WTC11 (cell line): ENCODE data around the gene ARMC8. TPM values are rescaled to one million over a fixed set of nuclear protein-coding genes. Genes with fewer than 3 reads are reported as not detected.

Source experiments
- ATAC-seq: fragments of 200-7000 bp; cut with Tn5 transposase; 2 replicates; pipeline ENCODE4 v1.10.0; 2021; ENCODE audit warnings: mild to moderate bottlenecking, moderate library complexity
- CTCF ChIA-PET: fragments of 300-600 bp; sonication (Branson Sonifier 250); formaldehyde crosslinking; loops from one replicate; lab custom pipeline; 2021; ENCODE audit warnings: antibody characterized with exemption; lab: Charles Lee
- POLR2A ChIA-PET: fragments of 350-600 bp; sonication (Branson Sonifier 250); formaldehyde crosslinking; loops from one replicate; lab custom pipeline; 2021; ENCODE audit warnings: antibody characterized with exemption; lab: Charles Lee
- DNase-seq: peaks from one replicate; pipeline ENCODE4 v3.0.0; 2021; ENCODE audit warnings: low spot score
- H3K27ac Mint-ChIP-seq: 2 replicates; pipeline ENCODE4 v1.8.0; 2021; ENCODE audit warnings: mixed read lengths
- H3K27me3 Mint-ChIP-seq: 2 replicates; pipeline ENCODE4 v1.8.0; 2021; ENCODE audit warnings: low read depth, mild to moderate bottlenecking, moderate library complexity, mixed read lengths
- H3K36me3 Mint-ChIP-seq: 2 replicates; pipeline ENCODE4 v1.8.0; 2021; ENCODE audit warnings: mixed read lengths
- H3K4me1 Mint-ChIP-seq: 2 replicates; pipeline ENCODE4 v1.8.0; 2022; ENCODE audit warnings: mixed read lengths
- H3K4me3 Mint-ChIP-seq: 2 replicates; pipeline ENCODE4 v1.8.0; 2021; ENCODE audit warnings: mild to moderate bottlenecking, moderate library complexity, mixed read lengths
- H3K9me3 Mint-ChIP-seq: 2 replicates; pipeline ENCODE4 v1.8.0; 2021; ENCODE audit warnings: mixed read lengths
- CREB1 ChIP-seq: sonication (generic); formaldehyde crosslinking; IDR thresholded peaks from 2 replicates; pipeline ENCODE4 v1.8.0; 2023; ENCODE audit warnings: mild to moderate bottlenecking, missing genetic modification reagents
- FOXK1 ChIP-seq: sonication (generic); formaldehyde crosslinking; IDR thresholded peaks from 2 replicates; pipeline ENCODE4 v1.8.0; 2022; ENCODE audit warnings: mild to moderate bottlenecking, moderate library complexity, missing genetic modification reagents
- FOXP1 ChIP-seq: sonication (generic); formaldehyde crosslinking; IDR thresholded peaks from 2 replicates; pipeline ENCODE4 v1.8.0; 2022; ENCODE audit warnings: missing genetic modification reagents, mild to moderate bottlenecking, moderate library complexity, borderline replicate concordance
- JAZF1 ChIP-seq: fragments of 250-450 bp; sonication (Bioruptor Pico); IDR thresholded peaks from 2 replicates; pipeline ENCODE4 v1.9.0; 2021; ENCODE audit warnings: moderate library complexity, mild to moderate bottlenecking, inconsistent platforms
- KAT7 ChIP-seq: sonication (generic); formaldehyde crosslinking; IDR thresholded peaks from 2 replicates; pipeline ENCODE4 v1.8.1; 2023; ENCODE audit warnings: missing genetic modification reagents, mild to moderate bottlenecking, borderline replicate concordance
- MXD4 ChIP-seq: fragments of 250-450 bp; sonication (Bioruptor Pico); IDR thresholded peaks from 2 replicates; pipeline ENCODE4 v1.8.0; 2021; ENCODE audit warnings: mild to moderate bottlenecking, moderate library complexity, borderline replicate concordance
- NFATC4 ChIP-seq: fragments of 250-450 bp; sonication (Bioruptor Pico); IDR thresholded peaks from 2 replicates; pipeline ENCODE4 v1.9.0; 2021; ENCODE audit warnings: mild to moderate bottlenecking
- OVOL2 ChIP-seq: fragments of 250-450 bp; sonication (Bioruptor Pico); IDR thresholded peaks from 2 replicates; pipeline ENCODE4 v1.9.0; 2021; ENCODE audit warnings: mild to moderate bottlenecking, borderline replicate concordance
- PRRX2 ChIP-seq: fragments of 250-450 bp; sonication (Bioruptor Pico); IDR thresholded peaks from 2 replicates; pipeline ENCODE4 v1.8.0; 2021; ENCODE audit warnings: mild to moderate bottlenecking
- ZNF121 ChIP-seq: sonication (generic); formaldehyde crosslinking; IDR thresholded peaks from 2 replicates; pipeline ENCODE4 v1.8.0; 2023; ENCODE audit warnings: missing genetic modification reagents
- ZNF416 ChIP-seq: fragments of 250-450 bp; sonication (Bioruptor Pico); IDR thresholded peaks from 2 replicates; pipeline ENCODE4 v1.9.0; 2021; ENCODE audit warnings: mild to moderate bottlenecking, inconsistent platforms
- total RNA-seq: library from RNA; stranded (reverse); gene quantifications from 3 replicates; pipeline ENCODE4 v1.2.3, GENCODE V29; 2021
- TF ChIP-seq, protein P1 (sequence below): sonication (generic); formaldehyde crosslinking; IDR thresholded peaks from 2 replicates; pipeline ENCODE4 v1.8.1; 2022; ENCODE audit warnings: mild to moderate bottlenecking, missing genetic modification reagents, moderate library complexity, borderline replicate concordance
- TF ChIP-seq, protein P2 (sequence below): sonication (generic); formaldehyde crosslinking; IDR thresholded peaks from 2 replicates; pipeline ENCODE4 v1.8.1; 2022; ENCODE audit warnings: mild to moderate bottlenecking, moderate library complexity, missing genetic modification reagents
- TF ChIP-seq, protein P3 (sequence below): sonication (generic); formaldehyde crosslinking; IDR thresholded peaks from 2 replicates; pipeline ENCODE4 v1.8.1; 2022; ENCODE audit warnings: low read depth, mild to moderate bottlenecking, moderate library complexity, missing genetic modification reagents, borderline replicate concordance
- TF ChIP-seq, protein P4 (sequence below): sonication (generic); formaldehyde crosslinking; IDR thresholded peaks from 2 replicates; pipeline ENCODE4 v1.8.1; 2022; ENCODE audit warnings: missing genetic modification reagents, borderline replicate concordance
- TF ChIP-seq, protein P5 (sequence below): sonication (generic); formaldehyde crosslinking; IDR thresholded peaks from 2 replicates; pipeline ENCODE4 v1.8.0; 2022; ENCODE audit warnings: missing genetic modification reagents
- TF ChIP-seq, protein P6 (sequence below): sonication (generic); formaldehyde crosslinking; IDR thresholded peaks from 2 replicates; pipeline ENCODE4 v1.8.0; 2023; ENCODE audit warnings: missing genetic modification reagents, mild to moderate bottlenecking, borderline replicate concordance
- TF ChIP-seq, protein P7 (sequence below): fragments of 200-600 bp; IDR thresholded peaks from 2 replicates; pipeline ENCODE4 v1.8.0; 2022; ENCODE audit warnings: antibody characterized with exemption
- TF ChIP-seq, protein P8 (sequence below): sonication (generic); formaldehyde crosslinking; IDR thresholded peaks from 2 replicates; pipeline ENCODE4 v1.8.0; 2022; ENCODE audit warnings: mild to moderate bottlenecking, missing genetic modification reagents
- TF ChIP-seq, protein P9 (sequence below): sonication (generic); formaldehyde crosslinking; conservative IDR thresholded peaks from 2 replicates; pipeline ENCODE4 v1.8.1; 2023; ENCODE audit warnings: mild to moderate bottlenecking, low read depth, missing genetic modification reagents, moderate library complexity

Gene ARMC8
- total RNA-seq, 1 experiment from 2014 or later: 44.9 TPM

DNA sequence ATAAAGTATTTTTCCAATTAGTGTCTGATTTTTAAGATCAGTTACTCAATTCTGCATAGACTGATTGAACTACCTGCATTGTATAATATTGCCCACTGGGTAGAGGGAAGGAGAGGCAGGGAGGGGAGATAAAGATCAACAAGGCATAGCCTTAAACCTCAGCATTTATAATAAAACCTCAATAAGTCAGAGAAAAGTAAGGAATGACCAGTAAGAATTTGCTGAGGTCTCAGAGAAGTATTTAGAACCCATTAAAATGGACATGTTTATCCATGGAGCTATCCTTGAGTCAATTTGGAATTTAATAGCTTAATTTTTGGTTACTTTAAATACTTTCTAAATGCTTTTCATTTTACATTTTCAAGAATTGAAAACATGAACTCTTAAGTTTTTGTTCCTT is 62.5 kb downstream of the ARMC8 start:
- H3K27ac Mint-ChIP-seq: no peak overlapping the region

More for the DNA sequence above, 62.5 kb downstream of the ARMC8 start:
- H3K27me3 Mint-ChIP-seq: no peaks in the 10 kb centered on the region
- CTCF ChIA-PET: no interaction called here
- TF ChIP-seq, protein P1, sequence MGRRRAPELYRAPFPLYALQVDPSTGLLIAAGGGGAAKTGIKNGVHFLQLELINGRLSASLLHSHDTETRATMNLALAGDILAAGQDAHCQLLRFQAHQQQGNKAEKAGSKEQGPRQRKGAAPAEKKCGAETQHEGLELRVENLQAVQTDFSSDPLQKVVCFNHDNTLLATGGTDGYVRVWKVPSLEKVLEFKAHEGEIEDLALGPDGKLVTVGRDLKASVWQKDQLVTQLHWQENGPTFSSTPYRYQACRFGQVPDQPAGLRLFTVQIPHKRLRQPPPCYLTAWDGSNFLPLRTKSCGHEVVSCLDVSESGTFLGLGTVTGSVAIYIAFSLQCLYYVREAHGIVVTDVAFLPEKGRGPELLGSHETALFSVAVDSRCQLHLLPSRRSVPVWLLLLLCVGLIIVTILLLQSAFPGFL (CRISPR knock-in tag): no peak
- TF ChIP-seq KAT7 (no peak), FOXK1 (CRISPR knock-in tag) (no peak), ZNF416 (CRISPR knock-in tag) (no peak), PRRX2 (CRISPR knock-in tag) (no peak), MXD4 (CRISPR knock-in tag) (no peak), FOXP1 (no peak), OVOL2 (CRISPR knock-in tag) (no peak), NFATC4 (CRISPR knock-in tag) (no peak), CREB1 (CRISPR knock-in tag) (no peak), ZNF121 (CRISPR knock-in tag) (no peak), JAZF1 (CRISPR knock-in tag) (no peak)
- TF ChIP-seq, protein P2, sequence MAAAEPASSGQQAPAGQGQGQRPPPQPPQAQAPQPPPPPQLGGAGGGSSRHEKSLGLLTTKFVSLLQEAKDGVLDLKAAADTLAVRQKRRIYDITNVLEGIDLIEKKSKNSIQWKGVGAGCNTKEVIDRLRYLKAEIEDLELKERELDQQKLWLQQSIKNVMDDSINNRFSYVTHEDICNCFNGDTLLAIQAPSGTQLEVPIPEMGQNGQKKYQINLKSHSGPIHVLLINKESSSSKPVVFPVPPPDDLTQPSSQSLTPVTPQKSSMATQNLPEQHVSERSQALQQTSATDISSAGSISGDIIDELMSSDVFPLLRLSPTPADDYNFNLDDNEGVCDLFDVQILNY (CRISPR knock-in tag): no peak
- TF ChIP-seq, protein P3, sequence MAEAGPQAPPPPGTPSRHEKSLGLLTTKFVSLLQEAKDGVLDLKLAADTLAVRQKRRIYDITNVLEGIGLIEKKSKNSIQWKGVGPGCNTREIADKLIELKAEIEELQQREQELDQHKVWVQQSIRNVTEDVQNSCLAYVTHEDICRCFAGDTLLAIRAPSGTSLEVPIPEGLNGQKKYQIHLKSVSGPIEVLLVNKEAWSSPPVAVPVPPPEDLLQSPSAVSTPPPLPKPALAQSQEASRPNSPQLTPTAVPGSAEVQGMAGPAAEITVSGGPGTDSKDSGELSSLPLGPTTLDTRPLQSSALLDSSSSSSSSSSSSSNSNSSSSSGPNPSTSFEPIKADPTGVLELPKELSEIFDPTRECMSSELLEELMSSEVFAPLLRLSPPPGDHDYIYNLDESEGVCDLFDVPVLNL: no peak
- TF ChIP-seq, protein P4, sequence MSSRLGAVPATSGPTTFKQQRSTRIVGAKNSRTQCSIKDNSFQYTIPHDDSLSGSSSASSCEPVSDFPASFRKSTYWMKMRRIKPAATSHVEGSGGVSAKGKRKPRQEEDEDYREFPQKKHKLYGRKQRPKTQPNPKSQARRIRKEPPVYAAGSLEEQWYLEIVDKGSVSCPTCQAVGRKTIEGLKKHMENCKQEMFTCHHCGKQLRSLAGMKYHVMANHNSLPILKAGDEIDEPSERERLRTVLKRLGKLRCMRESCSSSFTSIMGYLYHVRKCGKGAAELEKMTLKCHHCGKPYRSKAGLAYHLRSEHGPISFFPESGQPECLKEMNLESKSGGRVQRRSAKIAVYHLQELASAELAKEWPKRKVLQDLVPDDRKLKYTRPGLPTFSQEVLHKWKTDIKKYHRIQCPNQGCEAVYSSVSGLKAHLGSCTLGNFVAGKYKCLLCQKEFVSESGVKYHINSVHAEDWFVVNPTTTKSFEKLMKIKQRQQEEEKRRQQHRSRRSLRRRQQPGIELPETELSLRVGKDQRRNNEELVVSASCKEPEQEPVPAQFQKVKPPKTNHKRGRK (CRISPR knock-in tag): no peak
- TF ChIP-seq, protein P5, sequence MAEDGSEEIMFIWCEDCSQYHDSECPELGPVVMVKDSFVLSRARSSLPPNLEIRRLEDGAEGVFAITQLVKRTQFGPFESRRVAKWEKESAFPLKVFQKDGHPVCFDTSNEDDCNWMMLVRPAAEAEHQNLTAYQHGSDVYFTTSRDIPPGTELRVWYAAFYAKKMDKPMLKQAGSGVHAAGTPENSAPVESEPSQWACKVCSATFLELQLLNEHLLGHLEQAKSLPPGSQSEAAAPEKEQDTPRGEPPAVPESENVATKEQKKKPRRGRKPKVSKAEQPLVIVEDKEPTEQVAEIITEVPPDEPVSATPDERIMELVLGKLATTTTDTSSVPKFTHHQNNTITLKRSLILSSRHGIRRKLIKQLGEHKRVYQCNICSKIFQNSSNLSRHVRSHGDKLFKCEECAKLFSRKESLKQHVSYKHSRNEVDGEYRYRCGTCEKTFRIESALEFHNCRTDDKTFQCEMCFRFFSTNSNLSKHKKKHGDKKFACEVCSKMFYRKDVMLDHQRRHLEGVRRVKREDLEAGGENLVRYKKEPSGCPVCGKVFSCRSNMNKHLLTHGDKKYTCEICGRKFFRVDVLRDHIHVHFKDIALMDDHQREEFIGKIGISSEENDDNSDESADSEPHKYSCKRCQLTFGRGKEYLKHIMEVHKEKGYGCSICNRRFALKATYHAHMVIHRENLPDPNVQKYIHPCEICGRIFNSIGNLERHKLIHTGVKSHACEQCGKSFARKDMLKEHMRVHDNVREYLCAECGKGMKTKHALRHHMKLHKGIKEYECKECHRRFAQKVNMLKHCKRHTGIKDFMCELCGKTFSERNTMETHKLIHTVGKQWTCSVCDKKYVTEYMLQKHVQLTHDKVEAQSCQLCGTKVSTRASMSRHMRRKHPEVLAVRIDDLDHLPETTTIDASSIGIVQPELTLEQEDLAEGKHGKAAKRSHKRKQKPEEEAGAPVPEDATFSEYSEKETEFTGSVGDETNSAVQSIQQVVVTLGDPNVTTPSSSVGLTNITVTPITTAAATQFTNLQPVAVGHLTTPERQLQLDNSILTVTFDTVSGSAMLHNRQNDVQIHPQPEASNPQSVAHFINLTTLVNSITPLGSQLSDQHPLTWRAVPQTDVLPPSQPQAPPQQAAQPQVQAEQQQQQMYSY (CRISPR knock-in tag): no peak
- TF ChIP-seq, protein P6, sequence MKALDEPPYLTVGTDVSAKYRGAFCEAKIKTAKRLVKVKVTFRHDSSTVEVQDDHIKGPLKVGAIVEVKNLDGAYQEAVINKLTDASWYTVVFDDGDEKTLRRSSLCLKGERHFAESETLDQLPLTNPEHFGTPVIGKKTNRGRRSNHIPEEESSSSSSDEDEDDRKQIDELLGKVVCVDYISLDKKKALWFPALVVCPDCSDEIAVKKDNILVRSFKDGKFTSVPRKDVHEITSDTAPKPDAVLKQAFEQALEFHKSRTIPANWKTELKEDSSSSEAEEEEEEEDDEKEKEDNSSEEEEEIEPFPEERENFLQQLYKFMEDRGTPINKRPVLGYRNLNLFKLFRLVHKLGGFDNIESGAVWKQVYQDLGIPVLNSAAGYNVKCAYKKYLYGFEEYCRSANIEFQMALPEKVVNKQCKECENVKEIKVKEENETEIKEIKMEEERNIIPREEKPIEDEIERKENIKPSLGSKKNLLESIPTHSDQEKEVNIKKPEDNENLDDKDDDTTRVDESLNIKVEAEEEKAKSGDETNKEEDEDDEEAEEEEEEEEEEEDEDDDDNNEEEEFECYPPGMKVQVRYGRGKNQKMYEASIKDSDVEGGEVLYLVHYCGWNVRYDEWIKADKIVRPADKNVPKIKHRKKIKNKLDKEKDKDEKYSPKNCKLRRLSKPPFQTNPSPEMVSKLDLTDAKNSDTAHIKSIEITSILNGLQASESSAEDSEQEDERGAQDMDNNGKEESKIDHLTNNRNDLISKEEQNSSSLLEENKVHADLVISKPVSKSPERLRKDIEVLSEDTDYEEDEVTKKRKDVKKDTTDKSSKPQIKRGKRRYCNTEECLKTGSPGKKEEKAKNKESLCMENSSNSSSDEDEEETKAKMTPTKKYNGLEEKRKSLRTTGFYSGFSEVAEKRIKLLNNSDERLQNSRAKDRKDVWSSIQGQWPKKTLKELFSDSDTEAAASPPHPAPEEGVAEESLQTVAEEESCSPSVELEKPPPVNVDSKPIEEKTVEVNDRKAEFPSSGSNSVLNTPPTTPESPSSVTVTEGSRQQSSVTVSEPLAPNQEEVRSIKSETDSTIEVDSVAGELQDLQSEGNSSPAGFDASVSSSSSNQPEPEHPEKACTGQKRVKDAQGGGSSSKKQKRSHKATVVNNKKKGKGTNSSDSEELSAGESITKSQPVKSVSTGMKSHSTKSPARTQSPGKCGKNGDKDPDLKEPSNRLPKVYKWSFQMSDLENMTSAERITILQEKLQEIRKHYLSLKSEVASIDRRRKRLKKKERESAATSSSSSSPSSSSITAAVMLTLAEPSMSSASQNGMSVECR (CRISPR knock-in tag): no peak
- TF ChIP-seq, protein P7, sequence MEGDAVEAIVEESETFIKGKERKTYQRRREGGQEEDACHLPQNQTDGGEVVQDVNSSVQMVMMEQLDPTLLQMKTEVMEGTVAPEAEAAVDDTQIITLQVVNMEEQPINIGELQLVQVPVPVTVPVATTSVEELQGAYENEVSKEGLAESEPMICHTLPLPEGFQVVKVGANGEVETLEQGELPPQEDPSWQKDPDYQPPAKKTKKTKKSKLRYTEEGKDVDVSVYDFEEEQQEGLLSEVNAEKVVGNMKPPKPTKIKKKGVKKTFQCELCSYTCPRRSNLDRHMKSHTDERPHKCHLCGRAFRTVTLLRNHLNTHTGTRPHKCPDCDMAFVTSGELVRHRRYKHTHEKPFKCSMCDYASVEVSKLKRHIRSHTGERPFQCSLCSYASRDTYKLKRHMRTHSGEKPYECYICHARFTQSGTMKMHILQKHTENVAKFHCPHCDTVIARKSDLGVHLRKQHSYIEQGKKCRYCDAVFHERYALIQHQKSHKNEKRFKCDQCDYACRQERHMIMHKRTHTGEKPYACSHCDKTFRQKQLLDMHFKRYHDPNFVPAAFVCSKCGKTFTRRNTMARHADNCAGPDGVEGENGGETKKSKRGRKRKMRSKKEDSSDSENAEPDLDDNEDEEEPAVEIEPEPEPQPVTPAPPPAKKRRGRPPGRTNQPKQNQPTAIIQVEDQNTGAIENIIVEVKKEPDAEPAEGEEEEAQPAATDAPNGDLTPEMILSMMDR: no peak
- TF ChIP-seq, protein P8, sequence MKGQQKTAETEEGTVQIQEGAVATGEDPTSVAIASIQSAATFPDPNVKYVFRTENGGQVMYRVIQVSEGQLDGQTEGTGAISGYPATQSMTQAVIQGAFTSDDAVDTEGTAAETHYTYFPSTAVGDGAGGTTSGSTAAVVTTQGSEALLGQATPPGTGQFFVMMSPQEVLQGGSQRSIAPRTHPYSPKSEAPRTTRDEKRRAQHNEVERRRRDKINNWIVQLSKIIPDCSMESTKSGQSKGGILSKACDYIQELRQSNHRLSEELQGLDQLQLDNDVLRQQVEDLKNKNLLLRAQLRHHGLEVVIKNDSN (CRISPR knock-in tag): no peak
- TF ChIP-seq, protein P9, sequence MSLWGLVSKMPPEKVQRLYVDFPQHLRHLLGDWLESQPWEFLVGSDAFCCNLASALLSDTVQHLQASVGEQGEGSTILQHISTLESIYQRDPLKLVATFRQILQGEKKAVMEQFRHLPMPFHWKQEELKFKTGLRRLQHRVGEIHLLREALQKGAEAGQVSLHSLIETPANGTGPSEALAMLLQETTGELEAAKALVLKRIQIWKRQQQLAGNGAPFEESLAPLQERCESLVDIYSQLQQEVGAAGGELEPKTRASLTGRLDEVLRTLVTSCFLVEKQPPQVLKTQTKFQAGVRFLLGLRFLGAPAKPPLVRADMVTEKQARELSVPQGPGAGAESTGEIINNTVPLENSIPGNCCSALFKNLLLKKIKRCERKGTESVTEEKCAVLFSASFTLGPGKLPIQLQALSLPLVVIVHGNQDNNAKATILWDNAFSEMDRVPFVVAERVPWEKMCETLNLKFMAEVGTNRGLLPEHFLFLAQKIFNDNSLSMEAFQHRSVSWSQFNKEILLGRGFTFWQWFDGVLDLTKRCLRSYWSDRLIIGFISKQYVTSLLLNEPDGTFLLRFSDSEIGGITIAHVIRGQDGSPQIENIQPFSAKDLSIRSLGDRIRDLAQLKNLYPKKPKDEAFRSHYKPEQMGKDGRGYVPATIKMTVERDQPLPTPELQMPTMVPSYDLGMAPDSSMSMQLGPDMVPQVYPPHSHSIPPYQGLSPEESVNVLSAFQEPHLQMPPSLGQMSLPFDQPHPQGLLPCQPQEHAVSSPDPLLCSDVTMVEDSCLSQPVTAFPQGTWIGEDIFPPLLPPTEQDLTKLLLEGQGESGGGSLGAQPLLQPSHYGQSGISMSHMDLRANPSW (CRISPR knock-in tag): no peak
- TF ChIP-seq, all 79 proteins: peak for 0
- Mint-ChIP-seq H3K9me3 (no peaks in the 10 kb centered on the region), H3K4me3 (no peak overlapping the region), H3K36me3 (peaks cover 25% of the 10 kb centered on the region), H3K4me1 (no peaks in the 10 kb centered on the region)
- DNase-seq (no peak), ATAC-seq (no peak)
- POLR2A ChIA-PET: no interaction called here
